ENCODE measurements around the gene PFKFB2. TPM values are rescaled to one million over a fixed set of nuclear protein-coding genes. Genes with fewer than 3 reads are reported as not detected.

Gene PFKFB2
- total and polyA plus RNA-seq, 10 donors, result 6.8 to 69.5 (median 23.9) TPM

DNA sequence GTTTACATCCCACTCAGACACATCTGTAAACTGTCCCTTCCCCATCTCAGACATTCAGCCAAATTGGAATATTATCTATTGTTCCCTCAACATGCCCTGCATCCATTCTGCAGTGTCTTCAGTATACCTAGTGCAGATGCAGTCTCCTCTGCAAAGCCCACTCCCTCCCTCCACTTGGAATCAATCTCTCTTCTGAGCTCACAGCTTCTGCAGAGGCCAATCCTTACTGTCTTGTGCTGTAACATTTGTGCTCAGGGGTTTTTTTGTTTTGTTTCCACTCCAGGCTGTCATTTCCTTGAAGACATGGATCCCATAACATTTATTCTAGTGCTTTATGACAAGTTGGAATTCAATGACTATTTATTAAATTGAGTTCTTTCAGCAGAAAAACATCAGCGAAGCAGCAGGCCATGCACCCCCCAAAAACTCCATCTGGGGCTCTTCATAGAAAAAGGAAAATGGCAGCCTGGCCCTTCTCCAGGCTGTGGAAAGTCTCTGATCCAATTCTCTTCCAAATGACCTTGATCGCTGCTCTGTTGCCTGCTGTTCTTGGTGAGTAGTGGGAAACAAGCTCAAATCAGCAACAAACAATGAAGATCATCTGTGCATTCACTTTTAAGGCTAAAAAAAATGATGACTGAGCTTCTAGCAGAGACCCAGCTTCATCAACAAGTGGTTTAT is 59.7 kb downstream of the PFKFB2 start:
- Histone ChIP-seq H3K4me1 (no peaks in the 10 kb centered on the region), H3K36me3 (no peaks in the 10 kb centered on the region), H3K27me3 (replicated peaks in 1 of 7) (no peaks in the 10 kb centered on the region), H3K9me3 (no peaks in the 10 kb centered on the region), H3K4me3 (no peak overlapping the region), H3K27ac (no peak overlapping the region)
- 65 to 74% (median 70%) methylated on average over 2 of the region's 2 CpGs for WGBS, 5 donors
- intact Hi-C loops (cut with DNase I; ENCODE audit: low total_unique reads), result no loop called here
- no peak for TF ChIP-seq POLR2AphosphoS5 (IDR thresholded peaks at IDR 0.05)
- no peak for TF ChIP-seq POLR2A (IDR thresholded peaks at IDR 0.05)
- TF ChIP-seq, protein P1, sequence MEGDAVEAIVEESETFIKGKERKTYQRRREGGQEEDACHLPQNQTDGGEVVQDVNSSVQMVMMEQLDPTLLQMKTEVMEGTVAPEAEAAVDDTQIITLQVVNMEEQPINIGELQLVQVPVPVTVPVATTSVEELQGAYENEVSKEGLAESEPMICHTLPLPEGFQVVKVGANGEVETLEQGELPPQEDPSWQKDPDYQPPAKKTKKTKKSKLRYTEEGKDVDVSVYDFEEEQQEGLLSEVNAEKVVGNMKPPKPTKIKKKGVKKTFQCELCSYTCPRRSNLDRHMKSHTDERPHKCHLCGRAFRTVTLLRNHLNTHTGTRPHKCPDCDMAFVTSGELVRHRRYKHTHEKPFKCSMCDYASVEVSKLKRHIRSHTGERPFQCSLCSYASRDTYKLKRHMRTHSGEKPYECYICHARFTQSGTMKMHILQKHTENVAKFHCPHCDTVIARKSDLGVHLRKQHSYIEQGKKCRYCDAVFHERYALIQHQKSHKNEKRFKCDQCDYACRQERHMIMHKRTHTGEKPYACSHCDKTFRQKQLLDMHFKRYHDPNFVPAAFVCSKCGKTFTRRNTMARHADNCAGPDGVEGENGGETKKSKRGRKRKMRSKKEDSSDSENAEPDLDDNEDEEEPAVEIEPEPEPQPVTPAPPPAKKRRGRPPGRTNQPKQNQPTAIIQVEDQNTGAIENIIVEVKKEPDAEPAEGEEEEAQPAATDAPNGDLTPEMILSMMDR (IDR thresholded peaks at IDR 0.05 in 8 of 11, conservative IDR thresholded peaks at IDR 0.05 in 3 of 11), result no peak
- DNase-seq, result no peak

DNA sequence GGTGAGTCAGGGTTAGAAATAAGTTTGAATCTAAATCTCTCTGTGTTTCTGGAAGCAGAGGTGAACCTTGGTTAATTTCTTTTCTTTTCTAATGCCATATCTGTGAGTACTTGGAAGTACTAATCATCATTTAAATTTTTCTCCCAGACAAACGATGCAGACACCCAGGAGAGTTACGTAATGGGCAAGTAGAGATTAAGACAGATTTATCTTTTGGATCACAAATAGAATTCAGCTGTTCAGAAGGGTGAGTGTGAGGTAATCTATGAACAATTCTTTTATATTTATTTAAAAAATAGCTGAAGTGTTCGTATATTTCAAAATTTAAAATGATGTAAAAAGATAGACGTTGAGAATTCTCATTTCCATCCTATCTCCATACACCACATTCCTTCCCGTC is 62.2 kb downstream of the PFKFB2 start:
- Histone ChIP-seq H3K27ac (no peak overlapping the region), H3K4me1 (no peaks in the 10 kb centered on the region), H3K9me3 (no peaks in the 10 kb centered on the region), H3K4me3 (no peak overlapping the region), H3K36me3 (no peaks in the 10 kb centered on the region), H3K27me3 (replicated peaks in 1 of 7) (no peaks in the 10 kb centered on the region)
- intact Hi-C loops (cut with DNase I; ENCODE audit: low total_unique reads), result no loop called here
- DNase-seq, result no peak
- TF ChIP-seq POLR2A (IDR thresholded peaks at IDR 0.05) (no peak), POLR2AphosphoS5 (IDR thresholded peaks at IDR 0.05) (no peak)
- TF ChIP-seq, protein P1 (IDR thresholded peaks at IDR 0.05 in 8 of 11, conservative IDR thresholded peaks at IDR 0.05 in 3 of 11), result no peak
- WGBS, 5 donors, result 83 to 93% (median 87%) methylated on average over 5 of the region's 5 CpGs

DNA sequence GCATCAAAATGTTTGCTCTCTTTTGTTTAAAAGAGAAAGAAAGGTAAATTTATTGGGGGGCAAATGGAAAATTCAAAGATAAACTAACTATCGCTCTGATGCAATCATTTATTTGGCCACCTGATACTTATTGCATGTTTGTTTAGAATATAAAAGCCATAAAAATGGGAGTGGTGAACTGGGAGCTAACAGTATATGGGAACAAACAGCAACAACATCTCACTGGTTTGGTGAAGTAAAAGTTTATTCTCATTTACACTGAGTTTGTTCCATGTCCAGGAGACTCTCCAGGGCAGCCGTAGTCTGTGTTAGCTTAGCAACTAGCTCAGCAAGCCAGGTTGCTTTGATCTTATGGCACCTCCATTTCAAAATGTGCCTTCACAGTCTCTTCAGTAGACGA is 71.3 kb downstream of the PFKFB2 start:
- no peaks in the 10 kb centered on the region for H3K36me3 ChIP-seq
- WGBS, 5 donors, result 89 to 95% (median 90%) methylated on average over 3 of the region's 3 CpGs

DNA sequence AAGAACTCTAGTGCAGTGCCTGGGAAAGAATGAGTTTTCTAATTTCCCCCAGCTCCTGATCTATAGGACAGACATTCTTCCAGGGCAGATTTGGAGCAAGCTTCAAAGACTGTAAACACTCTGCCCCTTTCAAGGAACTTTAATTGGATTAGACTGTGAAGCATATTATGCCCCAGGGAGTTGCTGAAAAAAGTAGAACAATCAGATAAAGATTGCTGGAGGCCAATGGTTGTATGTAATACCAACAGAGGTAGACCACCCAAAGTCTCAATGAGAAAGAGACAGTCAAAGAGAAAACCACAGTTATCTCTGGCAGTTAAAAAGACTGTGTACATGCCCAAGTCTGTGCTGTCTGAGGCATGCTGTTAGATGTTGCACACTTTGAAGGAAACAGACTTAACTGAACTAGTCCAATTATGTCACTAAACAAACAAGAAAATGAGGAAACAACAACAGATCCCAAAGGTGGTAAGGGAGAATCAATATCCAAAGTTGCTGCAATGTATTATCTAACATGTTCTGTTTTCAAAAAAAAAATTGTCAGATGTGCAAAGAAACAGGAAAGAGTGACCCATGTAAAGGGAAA is 75.4 kb downstream of the PFKFB2 start:
- intact Hi-C loops (cut with DNase I; ENCODE audit: low total_unique reads), result no loop called here
- H3K4me3 ChIP-seq, result no peak overlapping the region
- H3K36me3 ChIP-seq, result no peaks in the 10 kb centered on the region
- DNase-seq, result no peak
- TF ChIP-seq POLR2A (IDR thresholded peaks at IDR 0.05), result no peak
- TF ChIP-seq, protein P1 (IDR thresholded peaks at IDR 0.05 in 8 of 11, conservative IDR thresholded peaks at IDR 0.05 in 3 of 11), result no peak
- TF ChIP-seq POLR2AphosphoS5 (IDR thresholded peaks at IDR 0.05), result no peak
- H3K9me3 ChIP-seq, result peaks cover 7 to 64% (median 51%) of the 10 kb centered on the region in 8 donors
- no peaks in the 10 kb centered on the region for H3K27me3 ChIP-seq (replicated peaks in 1 of 7)
- no peak overlapping the region for H3K27ac ChIP-seq
- H3K4me1 ChIP-seq, result no peaks in the 10 kb centered on the region

More for the DNA sequence above, 71.3 kb downstream of the PFKFB2 start:
- DNase-seq, result no peak
- no peak overlapping the region for H3K4me3 ChIP-seq
- H3K27me3 ChIP-seq (replicated peaks in 1 of 7), result no peaks in the 10 kb centered on the region
- intact Hi-C loops (cut with DNase I; ENCODE audit: low total_unique reads), result no loop called here
- H3K4me1 ChIP-seq, result no peaks in the 10 kb centered on the region
- H3K27ac ChIP-seq, result no peak overlapping the region
- TF ChIP-seq POLR2AphosphoS5 (IDR thresholded peaks at IDR 0.05) (no peak), POLR2A (IDR thresholded peaks at IDR 0.05) (no peak)
- TF ChIP-seq, protein P1 (IDR thresholded peaks at IDR 0.05 in 8 of 11, conservative IDR thresholded peaks at IDR 0.05 in 3 of 11), result no peak
- peaks cover 3 to 34% (median 29%) of the 10 kb centered on the region in 8 donors for H3K9me3 ChIP-seq

Data from spleen (tissue), 11 donors.